Stomach (tissue), 4 donors: ENCODE measurements around the gene CLRN3.

Experiments used
- CTCF ChIP-seq, 7 experiments: fragments of 450-650 bp in 4 of 7; fragments of 200-600 bp in 3 of 7; sonication (generic) in 3 of 7; IDR thresholded peaks; one replicate each; pipeline ENCODE4 v1.5.1; 2016 to 2019; ENCODE audit warnings: antibody characterized with exemption in 7 of 7, control low read depth in 2 of 7, mild to moderate bottlenecking in 1 of 7
- EP300 ChIP-seq: sonication (generic); formaldehyde crosslinking; IDR thresholded peaks from one replicate; pipeline ENCODE4 v1.6.1; 2017; ENCODE audit warnings: antibody characterized with exemption
- POLR2A ChIP-seq, 4 donors: fragments of 450-650 bp; IDR thresholded peaks; one replicate each; pipeline ENCODE4 v1.6.1; 2016; ENCODE audit warnings: antibody characterized with exemption in 4 of 4, control low read depth in 2 of 4, mild to moderate bottlenecking in 1 of 4, moderate library complexity in 1 of 4

- no peak for TF ChIP-seq POLR2A (IDR thresholded peaks at IDR 0.05)
- no peak for TF ChIP-seq CTCF (IDR thresholded peaks at IDR 0.05)
- TF ChIP-seq EP300: no peak
Measured at GRCh38 chr10:127937915-127938463, 45.2 kb upstream of the CLRN3 start.
